ENCODE measurements around the gene NUTM1. TPM values are rescaled to one million over a fixed set of nuclear protein-coding genes. Genes with fewer than 3 reads are reported as not detected.

NUTM1 gene
- total RNA-seq, 1 experiment from 2014 or later = 0.46 TPM

GRCh38 chr15:34362047-34362773, 19.1 kb downstream of the NUTM1 start:
- peaks cover 51% of the 10 kb centered on the region for H3K36me3 Mint-ChIP-seq

DNA sequence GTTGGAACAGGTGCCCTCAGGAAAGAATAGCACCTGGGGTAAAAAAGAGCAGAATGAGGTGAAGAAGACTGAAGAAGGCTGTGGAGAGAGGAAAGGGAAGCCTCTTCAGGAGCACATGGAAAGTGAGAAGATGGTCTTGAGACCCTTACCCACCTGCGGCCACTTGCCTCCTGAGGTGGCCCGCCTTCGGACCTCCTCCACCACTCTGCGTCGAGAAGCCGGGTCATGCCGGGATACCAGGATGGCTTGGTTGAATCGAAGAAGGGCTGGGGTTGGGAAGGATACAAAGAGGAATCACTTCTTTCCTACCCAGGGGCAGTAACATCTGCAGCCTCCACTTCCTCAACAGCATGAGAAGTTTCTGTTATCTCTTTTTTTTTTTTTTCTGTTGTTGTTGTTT, 20.9 kb downstream of the NUTM1 start:
- H3K4me3 Mint-ChIP-seq = no peak overlapping the region

More at GRCh38 chr15:34362047-34362773, 19.1 kb downstream of the NUTM1 start:
- Mint-ChIP-seq H3K4me1 (peaks cover 10% of the 10 kb centered on the region), H3K4me3 (no peak overlapping the region), H3K27me3 (ENCODE audit: low read depth) (no peaks in the 10 kb centered on the region; the same call in 1 of the 2 replicates), H3K9me3 (no peaks in the 10 kb centered on the region), H3K27ac (no peak overlapping the region)
- ChIA-PET POLR2A (no interaction called here), CTCF (interaction anchor here (1.0 to 1.8 kb wide), 4 partner anchors 19 to 253 kb away, joined by 3 to 5 read pairs (median 4); partner anchors contain the start of genes KATNBL1, NOP10 and NUTM1)
- ATAC-seq (no peak), DNase-seq (ENCODE audit: low spot score) (no peak)
- TF ChIP-seq NFE2L1 (CRISPR knock-in tag; IDR thresholded peaks at IDR 0.05) (no peak), PREB (CRISPR knock-in tag; IDR thresholded peaks at IDR 0.05; ENCODE audit: borderline replicate concordance) (no peak), CREM (CRISPR knock-in tag; IDR thresholded peaks at IDR 0.05) (no peak), EMX1 (CRISPR knock-in tag; IDR thresholded peaks at IDR 0.05) (no peak)

More for the DNA sequence above, 20.9 kb downstream of the NUTM1 start:
- Mint-ChIP-seq H3K36me3 (peaks cover 36% of the 10 kb centered on the region), H3K9me3 (no peaks in the 10 kb centered on the region), H3K27ac (no peak overlapping the region), H3K27me3 (ENCODE audit: low read depth) (no peaks in the 10 kb centered on the region; the same call in 1 of the 2 replicates), H3K4me1 (peaks cover 17% of the 10 kb centered on the region)
- ChIA-PET CTCF (no interaction called here), POLR2A (no interaction called here)
- TF ChIP-seq FOXK1 (CRISPR knock-in tag; IDR thresholded peaks at IDR 0.05) (no peak), NR2C2 (CRISPR knock-in tag; IDR thresholded peaks at IDR 0.05) (no peak), CBFB (CRISPR knock-in tag; IDR thresholded peaks at IDR 0.05; ENCODE audit: low read depth) (no peak), RORB (CRISPR knock-in tag; IDR thresholded peaks at IDR 0.05) (no peak), ZNF317 (CRISPR knock-in tag; IDR thresholded peaks at IDR 0.05; ENCODE audit: borderline replicate concordance, low read depth) (no peak), CREM (CRISPR knock-in tag; IDR thresholded peaks at IDR 0.05) (no peak), ZNF512 (CRISPR knock-in tag; IDR thresholded peaks at IDR 0.05; ENCODE audit: borderline replicate concordance) (no peak), ETV6 (CRISPR knock-in tag; IDR thresholded peaks at IDR 0.05) (no peak), ZNF219 (CRISPR knock-in tag; IDR thresholded peaks at IDR 0.05; ENCODE audit: borderline replicate concordance) (no peak), FOXP1 (CRISPR knock-in tag; IDR thresholded peaks at IDR 0.05; ENCODE audit: borderline replicate concordance) (no peak), TCF7 (CRISPR knock-in tag; IDR thresholded peaks at IDR 0.05; ENCODE audit: low read depth) (no peak), ZNF425 (CRISPR knock-in tag; conservative IDR thresholded peaks at IDR 0.05) (no peak), ZNF423 (CRISPR knock-in tag; IDR thresholded peaks at IDR 0.05) (no peak)
- TF ChIP-seq, protein P1, sequence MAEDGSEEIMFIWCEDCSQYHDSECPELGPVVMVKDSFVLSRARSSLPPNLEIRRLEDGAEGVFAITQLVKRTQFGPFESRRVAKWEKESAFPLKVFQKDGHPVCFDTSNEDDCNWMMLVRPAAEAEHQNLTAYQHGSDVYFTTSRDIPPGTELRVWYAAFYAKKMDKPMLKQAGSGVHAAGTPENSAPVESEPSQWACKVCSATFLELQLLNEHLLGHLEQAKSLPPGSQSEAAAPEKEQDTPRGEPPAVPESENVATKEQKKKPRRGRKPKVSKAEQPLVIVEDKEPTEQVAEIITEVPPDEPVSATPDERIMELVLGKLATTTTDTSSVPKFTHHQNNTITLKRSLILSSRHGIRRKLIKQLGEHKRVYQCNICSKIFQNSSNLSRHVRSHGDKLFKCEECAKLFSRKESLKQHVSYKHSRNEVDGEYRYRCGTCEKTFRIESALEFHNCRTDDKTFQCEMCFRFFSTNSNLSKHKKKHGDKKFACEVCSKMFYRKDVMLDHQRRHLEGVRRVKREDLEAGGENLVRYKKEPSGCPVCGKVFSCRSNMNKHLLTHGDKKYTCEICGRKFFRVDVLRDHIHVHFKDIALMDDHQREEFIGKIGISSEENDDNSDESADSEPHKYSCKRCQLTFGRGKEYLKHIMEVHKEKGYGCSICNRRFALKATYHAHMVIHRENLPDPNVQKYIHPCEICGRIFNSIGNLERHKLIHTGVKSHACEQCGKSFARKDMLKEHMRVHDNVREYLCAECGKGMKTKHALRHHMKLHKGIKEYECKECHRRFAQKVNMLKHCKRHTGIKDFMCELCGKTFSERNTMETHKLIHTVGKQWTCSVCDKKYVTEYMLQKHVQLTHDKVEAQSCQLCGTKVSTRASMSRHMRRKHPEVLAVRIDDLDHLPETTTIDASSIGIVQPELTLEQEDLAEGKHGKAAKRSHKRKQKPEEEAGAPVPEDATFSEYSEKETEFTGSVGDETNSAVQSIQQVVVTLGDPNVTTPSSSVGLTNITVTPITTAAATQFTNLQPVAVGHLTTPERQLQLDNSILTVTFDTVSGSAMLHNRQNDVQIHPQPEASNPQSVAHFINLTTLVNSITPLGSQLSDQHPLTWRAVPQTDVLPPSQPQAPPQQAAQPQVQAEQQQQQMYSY (CRISPR knock-in tag; IDR thresholded peaks at IDR 0.05) = no peak
- TF ChIP-seq, protein P2, sequence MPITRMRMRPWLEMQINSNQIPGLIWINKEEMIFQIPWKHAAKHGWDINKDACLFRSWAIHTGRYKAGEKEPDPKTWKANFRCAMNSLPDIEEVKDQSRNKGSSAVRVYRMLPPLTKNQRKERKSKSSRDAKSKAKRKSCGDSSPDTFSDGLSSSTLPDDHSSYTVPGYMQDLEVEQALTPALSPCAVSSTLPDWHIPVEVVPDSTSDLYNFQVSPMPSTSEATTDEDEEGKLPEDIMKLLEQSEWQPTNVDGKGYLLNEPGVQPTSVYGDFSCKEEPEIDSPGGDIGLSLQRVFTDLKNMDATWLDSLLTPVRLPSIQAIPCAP (CRISPR knock-in tag; IDR thresholded peaks at IDR 0.05) = no peak
- TF ChIP-seq, protein P3, sequence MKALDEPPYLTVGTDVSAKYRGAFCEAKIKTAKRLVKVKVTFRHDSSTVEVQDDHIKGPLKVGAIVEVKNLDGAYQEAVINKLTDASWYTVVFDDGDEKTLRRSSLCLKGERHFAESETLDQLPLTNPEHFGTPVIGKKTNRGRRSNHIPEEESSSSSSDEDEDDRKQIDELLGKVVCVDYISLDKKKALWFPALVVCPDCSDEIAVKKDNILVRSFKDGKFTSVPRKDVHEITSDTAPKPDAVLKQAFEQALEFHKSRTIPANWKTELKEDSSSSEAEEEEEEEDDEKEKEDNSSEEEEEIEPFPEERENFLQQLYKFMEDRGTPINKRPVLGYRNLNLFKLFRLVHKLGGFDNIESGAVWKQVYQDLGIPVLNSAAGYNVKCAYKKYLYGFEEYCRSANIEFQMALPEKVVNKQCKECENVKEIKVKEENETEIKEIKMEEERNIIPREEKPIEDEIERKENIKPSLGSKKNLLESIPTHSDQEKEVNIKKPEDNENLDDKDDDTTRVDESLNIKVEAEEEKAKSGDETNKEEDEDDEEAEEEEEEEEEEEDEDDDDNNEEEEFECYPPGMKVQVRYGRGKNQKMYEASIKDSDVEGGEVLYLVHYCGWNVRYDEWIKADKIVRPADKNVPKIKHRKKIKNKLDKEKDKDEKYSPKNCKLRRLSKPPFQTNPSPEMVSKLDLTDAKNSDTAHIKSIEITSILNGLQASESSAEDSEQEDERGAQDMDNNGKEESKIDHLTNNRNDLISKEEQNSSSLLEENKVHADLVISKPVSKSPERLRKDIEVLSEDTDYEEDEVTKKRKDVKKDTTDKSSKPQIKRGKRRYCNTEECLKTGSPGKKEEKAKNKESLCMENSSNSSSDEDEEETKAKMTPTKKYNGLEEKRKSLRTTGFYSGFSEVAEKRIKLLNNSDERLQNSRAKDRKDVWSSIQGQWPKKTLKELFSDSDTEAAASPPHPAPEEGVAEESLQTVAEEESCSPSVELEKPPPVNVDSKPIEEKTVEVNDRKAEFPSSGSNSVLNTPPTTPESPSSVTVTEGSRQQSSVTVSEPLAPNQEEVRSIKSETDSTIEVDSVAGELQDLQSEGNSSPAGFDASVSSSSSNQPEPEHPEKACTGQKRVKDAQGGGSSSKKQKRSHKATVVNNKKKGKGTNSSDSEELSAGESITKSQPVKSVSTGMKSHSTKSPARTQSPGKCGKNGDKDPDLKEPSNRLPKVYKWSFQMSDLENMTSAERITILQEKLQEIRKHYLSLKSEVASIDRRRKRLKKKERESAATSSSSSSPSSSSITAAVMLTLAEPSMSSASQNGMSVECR (CRISPR knock-in tag; IDR thresholded peaks at IDR 0.05; ENCODE audit: borderline replicate concordance) = no peak
- ATAC-seq (no peak), DNase-seq (ENCODE audit: low spot score) (no peak)
